Adrenal gland (tissue), 12 donors: ENCODE measurements around the gene TMEM207. TPM values are rescaled to one million over a fixed set of nuclear protein-coding genes. Genes with fewer than 3 reads are reported as not detected.
A peak's percentile ranks its signal among the peaks of the same experiment; 100 is the strongest.

ENCODE experiments used
- DNase-seq, 7 donors: peaks; one replicate each; pipeline ENCODE4 v3.0.0-alpha.2; 2019 to 2020
- H3K27ac ChIP-seq, 5 donors: fragments of 200-600 bp; sonication (generic) in 4 of 5; 1 replicate in 3 of 5; 2 replicates in 2 of 5; pipeline versions ENCODE4 v1.5.1 to v1.8.0; 2016 to 2020; ENCODE audit warnings: mild to moderate bottlenecking in 1 of 5
- H3K27me3 ChIP-seq: fragments of 200-600 bp; 2 replicates; pipeline ENCODE4 v1.8.0; 2021
- H3K36me3 ChIP-seq, 2 donors: fragments of 200-600 bp; replicated peaks in 1 of 2; 1 replicate in 1 of 2; 2 replicates in 1 of 2; pipeline versions ENCODE4 v1.5.1 to v1.8.0; 2018 to 2022
- H3K4me1 ChIP-seq, 2 donors: fragments of 200-600 bp; replicated peaks in 1 of 2; 1 replicate in 1 of 2; 2 replicates in 1 of 2; pipeline versions ENCODE4 v1.5.1 to v1.8.0; 2018 to 2021
- H3K4me3 ChIP-seq, 4 donors: fragments of 200-600 bp; sonication (generic) in 3 of 4; one replicate each; pipeline ENCODE4 v1.5.1; 2016 to 2018
- H3K9me3 ChIP-seq, 3 donors: fragments of 200-600 bp; sonication (generic) in 1 of 3; replicated peaks in 1 of 3; 1 replicate in 2 of 3; 2 replicates in 1 of 3; pipeline versions ENCODE4 v1.5.1 to v1.8.0; 2016 to 2021
- POLR2A ChIP-seq, 2 donors: fragments of 450-650 bp; IDR thresholded peaks; one replicate each; pipeline ENCODE4 v1.6.1; 2017; ENCODE audit warnings: antibody characterized with exemption in 2 of 2, mild to moderate bottlenecking in 2 of 2, moderate library complexity in 1 of 2
- WGBS, 4 donors: extraction: QIAGEN DNeasy Blood & Tissue Kit in 2 of 4; methylation state at CpG; one replicate each; pipeline versions ENCODE4 v1.1.5 to v1.1.7; 2013 to 2017; 5-methylcytosine and 5-hydroxymethylcytosine counted together
- intact Hi-C, 2 donors: fragments of 100-400 bp; cut with DNase I; formaldehyde crosslinking; loops; one replicate each; pipeline versions ENCODE4 v1.14.1 to v1.15.0; 2022 to 2023
- polyA plus RNA-seq, 3 donors: library from polyadenylated mRNA; stranded (reverse); fragments of 200-250 nt in 2 of 3; fragments of 350-450 nt in 1 of 3; fragmentation: Illumina TruSeq in 1 of 3; extraction: RNeasy Lipid Tissue Mini Kit (QIAGEN cat#74804) in 1 of 3; gene quantifications; one replicate each; pipeline ENCODE4 v1.2.3, GENCODE V29; 2013 to 2014
- total RNA-seq, 9 donors: library from RNA; depleted of rRNA in 4 of 9; stranded (reverse); fragments of >200 nt in 4 of 9; fragments of 120-200 nt in 1 of 9; fragmentation: NEBNext Ultra II Directional in 1 of 9; extraction: Animal tissue kit (Norgen Biotek cat#: 25700) in 1 of 9; gene quantifications; one replicate each; pipeline versions ENCODE4 v1.1.0 to v1.2.4, GENCODE V29; 2013 to 2023
- TF ChIP-seq, protein P1 (sequence below), 6 experiments: fragments of 450-650 bp in 4 of 6; fragments of 200-600 bp in 2 of 6; sonication (generic) in 1 of 6; IDR thresholded peaks; 1 replicate in 5 of 6; 2 replicates in 1 of 6; pipeline versions ENCODE4 v1.5.1 to v1.8.0; 2016 to 2021; ENCODE audit warnings: antibody characterized with exemption in 6 of 6, mild to moderate bottlenecking in 2 of 6, moderate library complexity in 1 of 6
- donor health status: healthy with polysubstance abuse.
- donor health status: Bipolar disorder and iron deficiency.
- donor health status: DM: yes; HTN: yes; CAD: no.
- donor health status: DM: no; HTN: no; CAD: no.
- donor health status: DM: no; HTN: no; CAD: no.
- donor health status: DM: yes; HTN: yes; CAD: no.

The TMEM207 gene
- total and polyA plus RNA-seq, 12 donors: not detected

DNA sequence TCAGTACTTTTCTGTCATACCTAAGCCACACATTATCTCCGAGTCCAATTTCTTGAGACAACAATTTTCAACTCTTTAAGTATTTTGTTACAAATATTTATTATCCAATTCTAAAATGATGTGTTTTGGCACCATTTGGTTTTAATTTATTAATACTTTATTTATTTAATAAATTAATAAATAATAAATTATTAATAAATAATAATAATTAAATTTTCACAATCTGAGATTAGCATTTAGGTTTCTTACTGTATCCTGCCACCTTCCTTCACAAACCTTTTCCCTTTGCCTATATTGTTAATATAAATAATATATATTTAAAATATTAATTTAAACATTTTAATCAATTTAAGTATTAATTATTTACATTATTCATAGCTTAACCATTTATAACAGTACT, 23.9 kb downstream of the TMEM207 start:
- no peaks in the 10 kb centered on the region for H3K36me3 ChIP-seq
- WGBS, 4 donors: 94 to 98% (median 96%) methylated on average over 1 of the region's 1 CpG
- no peaks in the 10 kb centered on the region for H3K9me3 ChIP-seq
- intact Hi-C loops: loop anchor here in 1 of 2 donors (10.0 kb wide), 1 partner anchor 101 kb away; the partner anchor contains the start of gene CLDN1
- no peaks in the 10 kb centered on the region for H3K4me1 ChIP-seq
- TF ChIP-seq, protein P1, sequence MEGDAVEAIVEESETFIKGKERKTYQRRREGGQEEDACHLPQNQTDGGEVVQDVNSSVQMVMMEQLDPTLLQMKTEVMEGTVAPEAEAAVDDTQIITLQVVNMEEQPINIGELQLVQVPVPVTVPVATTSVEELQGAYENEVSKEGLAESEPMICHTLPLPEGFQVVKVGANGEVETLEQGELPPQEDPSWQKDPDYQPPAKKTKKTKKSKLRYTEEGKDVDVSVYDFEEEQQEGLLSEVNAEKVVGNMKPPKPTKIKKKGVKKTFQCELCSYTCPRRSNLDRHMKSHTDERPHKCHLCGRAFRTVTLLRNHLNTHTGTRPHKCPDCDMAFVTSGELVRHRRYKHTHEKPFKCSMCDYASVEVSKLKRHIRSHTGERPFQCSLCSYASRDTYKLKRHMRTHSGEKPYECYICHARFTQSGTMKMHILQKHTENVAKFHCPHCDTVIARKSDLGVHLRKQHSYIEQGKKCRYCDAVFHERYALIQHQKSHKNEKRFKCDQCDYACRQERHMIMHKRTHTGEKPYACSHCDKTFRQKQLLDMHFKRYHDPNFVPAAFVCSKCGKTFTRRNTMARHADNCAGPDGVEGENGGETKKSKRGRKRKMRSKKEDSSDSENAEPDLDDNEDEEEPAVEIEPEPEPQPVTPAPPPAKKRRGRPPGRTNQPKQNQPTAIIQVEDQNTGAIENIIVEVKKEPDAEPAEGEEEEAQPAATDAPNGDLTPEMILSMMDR (IDR thresholded peaks at IDR 0.05): no peak
- TF ChIP-seq POLR2A (IDR thresholded peaks at IDR 0.05): no peak
- no peak for DNase-seq
- H3K4me3 ChIP-seq: no peak overlapping the region
- H3K27me3 ChIP-seq: no peaks in the 10 kb centered on the region
- H3K27ac ChIP-seq: no peak overlapping the region

- H3K4me1 ChIP-seq: no peaks in the 10 kb centered on the region
- WGBS, 4 donors: 27 to 31% (median 30%) methylated on average over 16 of the region's 16 CpGs
- H3K9me3 ChIP-seq: no peaks in the 10 kb centered on the region
- H3K27ac ChIP-seq: no peak overlapping the region
- peak; percentile 63 to 80 (median 73) for DNase-seq
- no peak overlapping the region for H3K4me3 ChIP-seq
- no peaks in the 10 kb centered on the region for H3K36me3 ChIP-seq
- intact Hi-C loops: loop anchor here in 1 of 2 donors (10.0 kb wide), 1 partner anchor 100 kb away; the partner anchor contains the start of gene CLDN1
- no peak for TF ChIP-seq POLR2A (IDR thresholded peaks at IDR 0.05)
- TF ChIP-seq, protein P1 (IDR thresholded peaks at IDR 0.05): peak; percentile 57 to 91 (median 70)
- H3K27me3 ChIP-seq: no peaks in the 10 kb centered on the region
Measured at GRCh38 chr3:190424478-190425439, 24.9 kb downstream of the TMEM207 start.

DNA sequence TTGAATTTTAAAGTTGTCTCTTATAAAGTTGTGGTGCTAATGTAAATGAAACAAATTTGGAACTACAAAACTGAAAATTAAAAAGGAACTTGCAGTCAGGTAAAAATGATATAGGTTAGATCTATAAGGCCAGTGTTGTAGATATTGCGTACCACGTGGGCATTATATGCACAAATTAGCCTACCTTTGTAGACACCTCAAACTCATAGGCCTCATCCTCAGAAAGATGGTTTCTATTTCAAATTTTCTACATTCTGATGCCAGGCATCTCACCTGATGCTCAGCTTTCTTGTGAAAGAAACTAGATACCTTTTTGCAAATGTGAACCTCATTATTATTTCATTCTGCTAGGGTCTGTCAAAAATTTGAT, 25.6 kb downstream of the TMEM207 start:
- Histone ChIP-seq H3K27me3 (no peaks in the 10 kb centered on the region), H3K27ac (no peak overlapping the region), H3K4me3 (no peak overlapping the region), H3K9me3 (no peaks in the 10 kb centered on the region), H3K36me3 (no peaks in the 10 kb centered on the region), H3K4me1 (no peaks in the 10 kb centered on the region)
- no peak for TF ChIP-seq POLR2A (IDR thresholded peaks at IDR 0.05)
- TF ChIP-seq, protein P1 (IDR thresholded peaks at IDR 0.05): no peak
- intact Hi-C loops: loop anchor here in 1 of 2 donors (10.0 kb wide), 1 partner anchor 99 kb away; the partner anchor contains the start of gene CLDN1
- DNase-seq: no peak
- WGBS, 4 donors: 59 to 64% (median 62%) methylated on average over 2 of the region's 2 CpGs

DNA sequence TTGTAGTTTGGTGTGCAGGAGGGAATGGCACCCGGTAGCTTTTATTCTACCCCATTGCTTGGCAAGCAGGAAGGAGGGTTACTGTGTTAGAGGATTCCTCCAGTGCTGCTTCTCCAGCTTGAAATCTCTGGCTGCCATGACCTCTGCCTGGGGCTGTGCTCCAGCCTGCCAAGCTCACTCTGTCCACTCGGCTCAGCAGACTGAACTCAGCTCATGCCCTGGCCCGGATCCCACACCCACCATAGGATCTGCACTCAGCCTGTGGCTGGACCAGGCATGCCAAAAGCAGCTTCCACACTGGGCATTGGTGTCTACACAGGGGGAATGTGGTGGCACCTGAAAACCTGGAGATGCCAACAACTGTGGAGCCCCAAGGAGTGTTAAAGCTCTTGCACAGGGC, 35.4 kb downstream of the TMEM207 start:
- Histone ChIP-seq H3K36me3 (no peaks in the 10 kb centered on the region), H3K4me1 (no peaks in the 10 kb centered on the region), H3K4me3 (no peak overlapping the region), H3K9me3 (no peaks in the 10 kb centered on the region), H3K27ac (no peak overlapping the region), H3K27me3 (no peaks in the 10 kb centered on the region)
- 51 to 83% (median 73%) methylated on average over 2 to 3 of the region's 3 CpGs for WGBS, 4 donors
- no peak for DNase-seq
- intact Hi-C loops: loop anchor here in 1 of 2 donors (10.0 kb wide), 1 partner anchor 189 kb away; no protein-coding TSS in a partner anchor
- TF ChIP-seq POLR2A (IDR thresholded peaks at IDR 0.05): no peak
- TF ChIP-seq, protein P1 (IDR thresholded peaks at IDR 0.05): no peak
